Neuron (in vitro differentiated cells): ENCODE results near the gene NPB.

Experiments
- H2AFZ ChIP-seq: one replicate; pipeline ENCODE4 v1.6.1; 2013; ENCODE audit warnings: low read depth, mild to moderate bottlenecking, inconsistent platforms, low read length, moderate library complexity
- H3K27me3 ChIP-seq: one replicate; pipeline ENCODE4 v1.6.1; 2013; ENCODE audit warnings: low read length; ENCODE audit not compliant: insufficient read depth
- H3K36me3 ChIP-seq: one replicate; pipeline ENCODE4 v1.6.1; 2013; ENCODE audit warnings: low read length; ENCODE audit not compliant: insufficient read depth
- H3K4me1 ChIP-seq: one replicate; pipeline ENCODE4 v1.6.1; 2013; ENCODE audit warnings: low read length; ENCODE audit not compliant: insufficient read depth
- H3K4me3 ChIP-seq: 2 replicates; pipeline ENCODE4 v1.5.1; 2013; ENCODE audit warnings: mild to moderate bottlenecking, low read length, moderate library complexity
- H3K9me3 ChIP-seq: one replicate; pipeline ENCODE4 v1.6.1; 2013; ENCODE audit warnings: low read length

Gene NPB

GRCh38 chr17:81948635-81949378 is 46.8 kb downstream of the NPB start:
- Histone ChIP-seq H2AFZ (no peak overlapping the region), H3K4me1 (no peaks in the 10 kb centered on the region), H3K36me3 (no peaks in the 10 kb centered on the region), H3K4me3 (no peak overlapping the region), H3K9me3 (no peaks in the 10 kb centered on the region), H3K27me3 (no peaks in the 10 kb centered on the region)

- no peaks in the 10 kb centered on the region for H3K9me3 ChIP-seq
Measured at GRCh38 chr17:81950501-81950900, 48.5 kb downstream of the NPB start.

DNA sequence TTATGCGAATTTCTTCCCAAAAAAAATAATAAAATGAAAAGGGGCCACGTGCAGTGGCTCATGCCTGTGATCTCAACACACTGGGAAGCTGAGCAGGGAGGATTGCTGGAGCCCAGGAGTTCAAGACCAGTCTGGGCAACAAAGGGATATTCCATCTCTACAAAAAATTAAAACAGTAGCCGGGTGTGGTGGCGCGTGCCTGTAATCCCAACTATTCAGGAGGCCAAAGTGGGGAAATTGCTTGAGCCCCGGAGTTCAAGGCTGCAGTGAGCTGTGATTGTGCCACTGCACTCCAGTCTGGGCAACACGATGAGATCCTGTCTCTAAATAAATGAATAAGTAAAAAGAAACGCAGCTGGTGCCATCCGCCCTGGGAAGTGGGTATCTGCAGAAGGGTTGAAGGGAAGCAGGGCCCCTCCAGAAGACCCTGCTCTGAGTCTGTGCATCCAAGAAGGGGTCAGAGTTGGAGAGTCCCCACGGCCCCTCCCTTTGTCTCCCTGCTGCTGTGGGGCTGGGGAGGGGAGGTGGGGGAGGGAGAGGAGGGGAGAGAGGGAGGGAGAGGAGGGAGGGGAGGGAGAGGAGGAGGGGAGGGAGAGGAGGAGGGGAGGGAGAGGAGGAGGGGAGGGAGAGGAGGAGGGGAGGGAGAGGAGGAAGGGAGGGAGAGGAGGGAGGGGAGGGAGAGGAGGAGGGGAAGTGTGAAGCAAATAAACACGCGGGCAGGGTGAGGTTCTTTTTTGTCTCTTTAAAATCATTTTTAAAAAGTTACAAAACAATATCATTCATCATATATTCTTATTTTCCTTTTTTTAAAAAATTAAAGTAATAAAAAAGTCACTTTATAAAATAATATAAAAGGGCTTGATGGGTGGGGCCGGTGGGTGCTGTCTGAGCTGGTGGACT is 50.0 kb downstream of the NPB start:
- no peaks in the 10 kb centered on the region for H3K36me3 ChIP-seq
- no peak overlapping the region for H3K4me3 ChIP-seq
- no peaks in the 10 kb centered on the region for H3K9me3 ChIP-seq
- no peak overlapping the region for H2AFZ ChIP-seq
- H3K27me3 ChIP-seq: peaks cover 7% of the 10 kb centered on the region
- H3K4me1 ChIP-seq: peaks cover 6% of the 10 kb centered on the region

More at GRCh38 chr17:81950501-81950900, 48.5 kb downstream of the NPB start:
- Histone ChIP-seq H3K27me3 (no peaks in the 10 kb centered on the region), H3K4me1 (peaks cover 2% of the 10 kb centered on the region), H3K36me3 (no peaks in the 10 kb centered on the region), H2AFZ (no peak overlapping the region), H3K4me3 (no peak overlapping the region)
